ENCODE measurements around the gene OPN4. TPM values are rescaled to one million over a fixed set of nuclear protein-coding genes. Genes with fewer than 3 reads are reported as not detected.

Gene OPN4
- total and polyA plus RNA-seq, 2 of the 13 experiments (the other 11 are each of a cell fraction or from before 2014, with no cell fraction given), result not detected

GRCh38 chr10:86646532-86646931 is 7.8 kb upstream of the OPN4 start:
- TF ChIP-seq DNMT1 (CRISPR knock-in tag; IDR thresholded peaks at IDR 0.05) (no peak), ZNF724P (CRISPR knock-in tag; IDR thresholded peaks at IDR 0.05; ENCODE audit: borderline replicate concordance) (no peak), NFKBIZ (CRISPR knock-in tag; IDR thresholded peaks at IDR 0.05) (no peak), ETV6 (CRISPR knock-in tag; conservative IDR thresholded peaks at IDR 0.05) (no peak), SNAPC5 (CRISPR knock-in tag; IDR thresholded peaks at IDR 0.05; ENCODE audit: borderline replicate concordance) (no peak), NFAT5 (CRISPR knock-in tag; IDR thresholded peaks at IDR 0.05) (no peak), ZNF207 (IDR thresholded peaks at IDR 0.05; ENCODE audit: borderline replicate concordance) (no peak), PHF21A (CRISPR knock-in tag; IDR thresholded peaks at IDR 0.05) (no peak), ZSCAN9 (CRISPR knock-in tag; IDR thresholded peaks at IDR 0.05; ENCODE audit: borderline replicate concordance) (no peak), MIER2 (CRISPR knock-in tag; IDR thresholded peaks at IDR 0.05) (no peak), FOXA3 (CRISPR knock-in tag; IDR thresholded peaks at IDR 0.05) (no peak), PHF5A (CRISPR knock-in tag; IDR thresholded peaks at IDR 0.05; ENCODE audit: low read depth, unreplicated experiment) (no peak)
- CTCF ChIA-PET (ENCODE audit: low intra/inter-chr PET ratio, low total read pairs), result no interaction called here
- H3K36me3 ChIP-seq (replicated peaks in 1 of 2; ENCODE audit: control insufficient read depth in 1 of 2, insufficient read depth in 2 of 2, low read length in 2 of 2), result no peaks in the 10 kb centered on the region
- 52% methylated on average over 5 of the region's 5 CpGs for WGBS (ENCODE audit: low lambda C conversion rate)
- BruUV-seq (replicated peaks), result no TSS peak
- H3K27ac ChIP-seq (ENCODE audit: extremely low read length, insufficient read depth, low read length), result no peak overlapping the region
- H3K27me3 ChIP-seq (ENCODE audit: control insufficient read depth in 1 of 2, insufficient read depth in 2 of 2, low read length in 2 of 2), result peaks cover 5 to 34% of the 10 kb centered on the region in 2 experiments; a peak in 3 of 5 replicates
- POLR2A ChIA-PET, result no interaction called here
- DNase-seq (ENCODE audit: low spot score) (no peak), ATAC-seq (no peak), FAIRE-seq (no peak)
- intact Hi-C loops (cut with micrococcal nuclease; ENCODE audit: unreplicated experiment) (no loop called here), in situ Hi-C loops (cut with HindIII; ENCODE audit: extremely low pct_ligation_motif_present, low pct_unique_long_range_greater_than_20kb) (no loop called here)
- no peak overlapping the region for H3K9ac ChIP-seq (ENCODE audit: insufficient read depth, low read depth, low read length)
- H2AFZ ChIP-seq (ENCODE audit: low read length), result no peak overlapping the region
- no peak overlapping the region for H3K4me2 ChIP-seq (ENCODE audit: low read depth, low read length)
- no peak overlapping the region for H3K4me3 ChIP-seq (replicated peaks in 1 of 3; ENCODE audit: insufficient read depth in 1 of 3, low read depth in 2 of 3, low read length in 3 of 3)
- no peaks in the 10 kb centered on the region for H3K4me1 ChIP-seq (ENCODE audit: insufficient read depth, low read length)
- H3K9me3 ChIP-seq (ENCODE audit: low read length), result no peaks in the 10 kb centered on the region
- H4K20me1 ChIP-seq (ENCODE audit: insufficient read depth, low read length), result no peaks in the 10 kb centered on the region
- no peaks in the 10 kb centered on the region for H3K79me2 ChIP-seq (ENCODE audit: insufficient read depth, low read length)
